Tibial nerve (tissue), 4 donors: Measurements from ENCODE around the gene ZNF408. TPM values are rescaled to one million over a fixed set of nuclear protein-coding genes. Genes with fewer than 3 reads are reported as not detected.

Experiments used
- DNase-seq, 2 donors: peaks; one replicate each; pipeline ENCODE4 v3.0.0-alpha.2; 2019; ENCODE audit warnings: low spot score in 2 of 2
- H3K27ac ChIP-seq, 4 donors: fragments of 200-600 bp; sonication (generic) in 3 of 4; one replicate each; pipeline ENCODE4 v1.5.1; 2017 to 2019; ENCODE audit warnings: mild to moderate bottlenecking in 1 of 4
- H3K27me3 ChIP-seq, 2 donors: fragments of 200-600 bp; sonication (generic) in 1 of 2; one replicate each; pipeline versions ENCODE4 v1.5.1 to v1.6.0; 2017 to 2019
- H3K36me3 ChIP-seq, 3 donors: fragments of 200-600 bp; sonication (generic); one replicate each; pipeline ENCODE4 v1.5.1; 2018 to 2019
- H3K4me1 ChIP-seq, 4 donors: fragments of 200-600 bp; sonication (generic) in 3 of 4; one replicate each; pipeline ENCODE4 v1.5.1; 2017 to 2019
- H3K4me3 ChIP-seq, 4 donors: fragments of 200-600 bp; sonication (generic) in 3 of 4; one replicate each; pipeline ENCODE4 v1.5.1; 2017 to 2019; ENCODE audit warnings: mild to moderate bottlenecking in 1 of 4, moderate library complexity in 1 of 4
- H3K9me3 ChIP-seq, 4 donors: fragments of 200-600 bp; sonication (generic) in 3 of 4; one replicate each; pipeline ENCODE4 v1.5.1; 2017 to 2019
- CTCF ChIP-seq, 5 experiments: fragments of 200-600 bp in 3 of 5; fragments of 450-650 bp in 2 of 5; sonication (generic) in 3 of 5; IDR thresholded peaks; one replicate each; pipeline ENCODE4 v1.5.1; 2016 to 2019; ENCODE audit warnings: antibody characterized with exemption in 5 of 5, mild to moderate bottlenecking in 3 of 5, moderate library complexity in 2 of 5
- EP300 ChIP-seq, 2 donors: sonication (generic); formaldehyde crosslinking; IDR thresholded peaks; one replicate each; pipeline ENCODE4 v1.6.1; 2017; ENCODE audit warnings: antibody characterized with exemption in 2 of 2, mild to moderate bottlenecking in 1 of 2
- POLR2A ChIP-seq, 2 donors: fragments of 450-650 bp; IDR thresholded peaks; one replicate each; pipeline ENCODE4 v1.6.1; 2017; ENCODE audit warnings: antibody characterized with exemption in 2 of 2, mild to moderate bottlenecking in 2 of 2, moderate library complexity in 2 of 2
- WGBS, 2 donors: methylation state at CpG; one replicate each; pipeline ENCODE4 v1.1.5; 2018; 5-methylcytosine and 5-hydroxymethylcytosine counted together
- total RNA-seq, 4 donors: library from RNA; depleted of rRNA; stranded (reverse); fragments of >200 nt; gene quantifications; one replicate each; pipeline ENCODE4 v1.1.0, GENCODE V29; 2016

The ZNF408 gene
- total RNA-seq, 4 donors from 2014 or later: 8.8 to 21.6 (median 13.7) TPM

DNA sequence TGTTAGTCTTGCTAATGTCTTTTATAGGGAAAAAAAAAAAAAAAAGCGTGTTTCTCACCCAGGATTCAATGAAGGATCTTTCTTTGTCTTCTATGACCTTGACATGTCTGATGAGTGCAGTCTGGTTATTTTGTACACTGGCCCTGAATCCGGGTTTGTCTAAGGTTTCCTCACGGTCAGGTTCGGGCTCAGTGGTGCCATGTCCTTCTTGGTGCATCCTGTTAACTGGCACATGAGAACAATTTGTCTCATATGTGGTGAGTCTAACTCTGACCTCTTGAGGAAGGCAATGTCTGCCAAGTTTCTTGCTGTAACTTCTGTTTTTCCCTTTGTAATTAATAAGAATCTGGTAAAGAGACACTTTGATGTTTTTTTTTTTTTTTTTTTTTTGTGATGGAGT lies 30.7 kb downstream of the ZNF408 start:
- Histone ChIP-seq H3K4me3 (no peak overlapping the region), H3K36me3 (no peaks in the 10 kb centered on the region), H3K9me3 (no peaks in the 10 kb centered on the region), H3K4me1 (no peaks in the 10 kb centered on the region), H3K27ac (no peak overlapping the region), H3K27me3 (no peaks in the 10 kb centered on the region)
- 85 to 86% methylated on average over 4 of the region's 4 CpGs for WGBS, 2 donors
- no peak for DNase-seq
- no peak for TF ChIP-seq POLR2A (IDR thresholded peaks at IDR 0.05)
- TF ChIP-seq CTCF (IDR thresholded peaks at IDR 0.05): no peak
- no peak for TF ChIP-seq EP300 (IDR thresholded peaks at IDR 0.05)

- TF ChIP-seq EP300 (IDR thresholded peaks at IDR 0.05) (no peak), CTCF (IDR thresholded peaks at IDR 0.05) (no peak), POLR2A (IDR thresholded peaks at IDR 0.05) (no peak)
- 76 to 90% methylated on average over 1 of the region's 1 CpG for WGBS, 2 donors
- no peak for DNase-seq
- Histone ChIP-seq H3K9me3 (no peaks in the 10 kb centered on the region), H3K36me3 (no peaks in the 10 kb centered on the region), H3K4me1 (no peaks in the 10 kb centered on the region), H3K4me3 (no peak overlapping the region), H3K27me3 (no peaks in the 10 kb centered on the region), H3K27ac (no peak overlapping the region)
Observed at GRCh38 chr11:46733234-46733633, 32.4 kb downstream of the ZNF408 start.

DNA sequence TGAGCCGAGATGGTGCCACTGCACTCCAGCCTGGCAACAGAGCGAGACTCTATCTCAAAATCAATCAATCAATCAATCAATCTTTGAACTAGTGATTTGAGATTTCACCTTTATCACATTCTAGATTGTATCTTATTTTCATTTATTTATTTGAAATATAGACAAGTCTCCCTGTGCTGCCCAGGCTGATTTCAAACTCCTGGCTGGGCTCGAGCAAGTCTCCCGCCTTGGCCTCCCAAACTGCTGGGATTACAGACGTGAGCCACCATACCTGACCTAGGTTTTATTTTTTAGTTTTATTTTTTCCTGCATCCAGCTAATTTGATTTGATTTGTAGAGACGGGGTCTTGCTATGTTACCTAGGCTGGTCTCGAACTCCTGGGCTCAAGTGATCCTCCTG lies 35.3 kb downstream of the ZNF408 start:
- TF ChIP-seq EP300 (IDR thresholded peaks at IDR 0.05): no peak
- no peak for TF ChIP-seq CTCF (IDR thresholded peaks at IDR 0.05)
- TF ChIP-seq POLR2A (IDR thresholded peaks at IDR 0.05): no peak
- Histone ChIP-seq H3K4me3 (no peak overlapping the region), H3K27ac (no peak overlapping the region), H3K36me3 (peaks cover 0 to 14% (median 0%) of the 10 kb centered on the region in 3 donors), H3K4me1 (no peaks in the 10 kb centered on the region), H3K9me3 (no peaks in the 10 kb centered on the region), H3K27me3 (no peaks in the 10 kb centered on the region)
- 84 to 92% methylated on average over 7 of the region's 7 CpGs for WGBS, 2 donors
- no peak for DNase-seq

GRCh38 chr11:46736615-46737014 lies 35.8 kb downstream of the ZNF408 start:
- Histone ChIP-seq H3K27ac (no peak overlapping the region), H3K4me3 (no peak overlapping the region), H3K27me3 (no peaks in the 10 kb centered on the region), H3K4me1 (peaks cover 0 to 1% (median 0%) of the 10 kb centered on the region in 4 donors), H3K9me3 (no peaks in the 10 kb centered on the region), H3K36me3 (peaks cover 0 to 18% (median 4%) of the 10 kb centered on the region in 3 donors)
- 56 to 61% methylated on average over 5 of the region's 5 CpGs for WGBS, 2 donors
- no peak for DNase-seq
- TF ChIP-seq CTCF (IDR thresholded peaks at IDR 0.05): no peak
- no peak for TF ChIP-seq POLR2A (IDR thresholded peaks at IDR 0.05)
- TF ChIP-seq EP300 (IDR thresholded peaks at IDR 0.05): no peak

- no peak overlapping the region for H3K27ac ChIP-seq
- no peaks in the 10 kb centered on the region for H3K27me3 ChIP-seq
- TF ChIP-seq CTCF (IDR thresholded peaks at IDR 0.05) (no peak), EP300 (IDR thresholded peaks at IDR 0.05) (no peak), POLR2A (IDR thresholded peaks at IDR 0.05) (no peak)
- H3K36me3 ChIP-seq: peaks cover 0 to 29% (median 6%) of the 10 kb centered on the region in 3 donors
- 93 to 94% methylated on average over 11 of the region's 11 CpGs for WGBS, 2 donors
- no peaks in the 10 kb centered on the region for H3K9me3 ChIP-seq
- no peak overlapping the region for H3K4me3 ChIP-seq
- DNase-seq: no peak
- peaks cover 0 to 4% (median 0%) of the 10 kb centered on the region in 4 donors for H3K4me1 ChIP-seq
Observed at GRCh38 chr11:46737699-46738098, 36.9 kb downstream of the ZNF408 start.
